Adrenal gland (tissue), 12 donors: ENCODE results near the gene RNF166. TPM values are rescaled to one million over a fixed set of nuclear protein-coding genes. Genes with fewer than 3 reads are reported as not detected.

ENCODE experiments used
- DNase-seq, 7 donors: peaks; one replicate each; pipeline ENCODE4 v3.0.0-alpha.2; 2019 to 2020
- H3K27ac ChIP-seq, 5 donors: fragments of 200-600 bp; sonication (generic) in 4 of 5; 1 replicate in 3 of 5; 2 replicates in 2 of 5; pipeline versions ENCODE4 v1.5.1 to v1.8.0; 2016 to 2020; ENCODE audit warnings: mild to moderate bottlenecking in 1 of 5
- H3K27me3 ChIP-seq: fragments of 200-600 bp; 2 replicates; pipeline ENCODE4 v1.8.0; 2021
- H3K36me3 ChIP-seq, 2 donors: fragments of 200-600 bp; replicated peaks in 1 of 2; 1 replicate in 1 of 2; 2 replicates in 1 of 2; pipeline versions ENCODE4 v1.5.1 to v1.8.0; 2018 to 2022
- H3K4me1 ChIP-seq, 2 donors: fragments of 200-600 bp; replicated peaks in 1 of 2; 1 replicate in 1 of 2; 2 replicates in 1 of 2; pipeline versions ENCODE4 v1.5.1 to v1.8.0; 2018 to 2021
- H3K4me3 ChIP-seq, 4 donors: fragments of 200-600 bp; sonication (generic) in 3 of 4; one replicate each; pipeline ENCODE4 v1.5.1; 2016 to 2018
- H3K9me3 ChIP-seq, 3 donors: fragments of 200-600 bp; sonication (generic) in 1 of 3; replicated peaks in 1 of 3; 1 replicate in 2 of 3; 2 replicates in 1 of 3; pipeline versions ENCODE4 v1.5.1 to v1.8.0; 2016 to 2021
- POLR2A ChIP-seq, 2 donors: fragments of 450-650 bp; IDR thresholded peaks; one replicate each; pipeline ENCODE4 v1.6.1; 2017; ENCODE audit warnings: antibody characterized with exemption in 2 of 2, mild to moderate bottlenecking in 2 of 2, moderate library complexity in 1 of 2
- WGBS, 4 donors: extraction: QIAGEN DNeasy Blood & Tissue Kit in 2 of 4; methylation state at CpG; one replicate each; pipeline versions ENCODE4 v1.1.5 to v1.1.7; 2013 to 2017; 5-methylcytosine and 5-hydroxymethylcytosine counted together
- intact Hi-C, 2 donors: fragments of 100-400 bp; cut with DNase I; formaldehyde crosslinking; loops; one replicate each; pipeline versions ENCODE4 v1.14.1 to v1.15.0; 2022 to 2023
- polyA plus RNA-seq, 3 donors: library from polyadenylated mRNA; stranded (reverse); fragments of 200-250 nt in 2 of 3; fragments of 350-450 nt in 1 of 3; fragmentation: Illumina TruSeq in 1 of 3; extraction: RNeasy Lipid Tissue Mini Kit (QIAGEN cat#74804) in 1 of 3; gene quantifications; one replicate each; pipeline ENCODE4 v1.2.3, GENCODE V29; 2013 to 2014
- total RNA-seq, 9 donors: library from RNA; depleted of rRNA in 4 of 9; stranded (reverse); fragments of >200 nt in 4 of 9; fragments of 120-200 nt in 1 of 9; fragmentation: NEBNext Ultra II Directional in 1 of 9; extraction: Animal tissue kit (Norgen Biotek cat#: 25700) in 1 of 9; gene quantifications; one replicate each; pipeline versions ENCODE4 v1.1.0 to v1.2.4, GENCODE V29; 2013 to 2023
- TF ChIP-seq, protein P1 (sequence below), 6 experiments: fragments of 450-650 bp in 4 of 6; fragments of 200-600 bp in 2 of 6; sonication (generic) in 1 of 6; IDR thresholded peaks; 1 replicate in 5 of 6; 2 replicates in 1 of 6; pipeline versions ENCODE4 v1.5.1 to v1.8.0; 2016 to 2021; ENCODE audit warnings: antibody characterized with exemption in 6 of 6, mild to moderate bottlenecking in 2 of 6, moderate library complexity in 1 of 6
- donor health status: healthy with polysubstance abuse.
- donor health status: Bipolar disorder and iron deficiency.
- donor health status: DM: yes; HTN: yes; CAD: no.
- donor health status: DM: no; HTN: no; CAD: no.
- donor health status: DM: no; HTN: no; CAD: no.
- donor health status: DM: yes; HTN: yes; CAD: no.

RNF166 gene
- total and polyA plus RNA-seq, 12 donors: 3.0 to 86.3 (median 28.5) TPM

GRCh38 chr16:88744577-88745521 lies 38.6 kb upstream of the RNF166 start:
- peak in 1 of 7 donors; percentile 19 for DNase-seq
- Histone ChIP-seq H3K27ac (peak overlapping the region in 1 of 5 donors; percentile 43), H3K4me1 (peaks cover 0 to 12% of the 10 kb centered on the region in 2 donors)

GRCh38 chr16:88743693-88744576 lies 37.7 kb upstream of the RNF166 start:
- Histone ChIP-seq H3K9me3 (no peaks in the 10 kb centered on the region), H3K36me3 (peaks cover 0 to 15% of the 10 kb centered on the region in 2 donors), H3K4me1 (peaks cover 0 to 12% of the 10 kb centered on the region in 2 donors), H3K27me3 (no peaks in the 10 kb centered on the region), H3K27ac (peak overlapping the region in 1 of 5 donors; percentile 43), H3K4me3 (no peak overlapping the region)
- peak; percentile 71 to 88 (median 83) for DNase-seq
- no peak for TF ChIP-seq POLR2A (IDR thresholded peaks at IDR 0.05)
- TF ChIP-seq, protein P1, sequence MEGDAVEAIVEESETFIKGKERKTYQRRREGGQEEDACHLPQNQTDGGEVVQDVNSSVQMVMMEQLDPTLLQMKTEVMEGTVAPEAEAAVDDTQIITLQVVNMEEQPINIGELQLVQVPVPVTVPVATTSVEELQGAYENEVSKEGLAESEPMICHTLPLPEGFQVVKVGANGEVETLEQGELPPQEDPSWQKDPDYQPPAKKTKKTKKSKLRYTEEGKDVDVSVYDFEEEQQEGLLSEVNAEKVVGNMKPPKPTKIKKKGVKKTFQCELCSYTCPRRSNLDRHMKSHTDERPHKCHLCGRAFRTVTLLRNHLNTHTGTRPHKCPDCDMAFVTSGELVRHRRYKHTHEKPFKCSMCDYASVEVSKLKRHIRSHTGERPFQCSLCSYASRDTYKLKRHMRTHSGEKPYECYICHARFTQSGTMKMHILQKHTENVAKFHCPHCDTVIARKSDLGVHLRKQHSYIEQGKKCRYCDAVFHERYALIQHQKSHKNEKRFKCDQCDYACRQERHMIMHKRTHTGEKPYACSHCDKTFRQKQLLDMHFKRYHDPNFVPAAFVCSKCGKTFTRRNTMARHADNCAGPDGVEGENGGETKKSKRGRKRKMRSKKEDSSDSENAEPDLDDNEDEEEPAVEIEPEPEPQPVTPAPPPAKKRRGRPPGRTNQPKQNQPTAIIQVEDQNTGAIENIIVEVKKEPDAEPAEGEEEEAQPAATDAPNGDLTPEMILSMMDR (IDR thresholded peaks at IDR 0.05): peak; percentile 79 to 92 (median 87)
- intact Hi-C loops: loop anchor here in 1 of 2 donors (2.0 to 5.0 kb wide), 2 partner anchors 41 to 423 kb away; partner anchors contain the start of gene PIEZO1
- 52 to 67% (median 58%) methylated on average over 6 to 32 of the region's 32 CpGs for WGBS, 4 donors

More at GRCh38 chr16:88744577-88745521, 38.6 kb upstream of the RNF166 start:
- H3K9me3 ChIP-seq: no peaks in the 10 kb centered on the region
- peaks cover 0 to 14% of the 10 kb centered on the region in 2 donors for H3K36me3 ChIP-seq
- intact Hi-C loops: loop anchor here in 1 of 2 donors (2.0 to 5.0 kb wide), 2 partner anchors 40 to 422 kb away; partner anchors contain the start of gene PIEZO1
- no peak overlapping the region for H3K4me3 ChIP-seq
- TF ChIP-seq POLR2A (IDR thresholded peaks at IDR 0.05): no peak
- WGBS, 4 donors: 59 to 75% (median 74%) methylated on average over 20 to 39 of the region's 39 CpGs
- no peaks in the 10 kb centered on the region for H3K27me3 ChIP-seq

DNA sequence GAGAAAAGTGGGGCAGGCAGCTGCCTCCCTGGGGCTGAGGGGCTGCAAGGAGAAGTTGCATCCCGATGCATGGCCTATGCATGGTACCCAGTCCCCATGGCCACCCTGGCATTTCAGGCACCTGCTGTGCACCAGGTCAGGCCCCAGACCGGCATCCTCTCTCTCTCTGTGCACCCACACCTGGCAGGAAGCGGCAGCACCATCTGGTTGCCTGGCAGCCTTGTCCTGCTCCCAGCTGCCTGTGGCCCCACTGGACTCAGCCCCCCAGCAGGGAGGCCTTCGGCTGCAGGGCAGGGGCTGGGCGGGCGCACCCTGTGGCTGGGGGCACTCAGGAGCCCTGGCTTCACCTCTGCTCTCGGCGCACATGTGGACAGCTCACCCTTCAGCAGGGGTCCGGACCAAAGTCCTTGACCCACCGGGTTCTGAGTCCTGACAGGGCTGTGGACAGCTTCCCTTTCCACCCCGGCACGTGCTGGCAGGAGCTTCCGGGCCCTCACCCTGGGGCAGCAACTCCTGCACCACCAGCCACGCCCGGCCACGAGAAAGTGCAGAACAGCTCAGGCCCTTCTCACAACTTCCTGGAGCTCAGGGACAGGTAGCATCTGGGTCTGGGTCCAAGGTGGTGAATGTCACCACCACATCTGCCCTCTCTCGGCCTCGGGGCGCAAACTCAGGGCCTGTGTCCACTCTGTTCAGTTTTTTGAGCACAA lies 36.8 kb upstream of the RNF166 start:
- 75 to 100% (median 86%) methylated on average over 2 to 19 of the region's 19 CpGs for WGBS, 4 donors
- Histone ChIP-seq H3K27me3 (no peaks in the 10 kb centered on the region), H3K36me3 (peaks cover 0 to 15% of the 10 kb centered on the region in 2 donors), H3K9me3 (no peaks in the 10 kb centered on the region), H3K4me3 (no peak overlapping the region), H3K27ac (no peak overlapping the region), H3K4me1 (peaks cover 0 to 12% of the 10 kb centered on the region in 2 donors)
- intact Hi-C loops: loop anchor here in 1 of 2 donors (5.0 kb wide), 1 partner anchor 424 kb away; no protein-coding TSS in a partner anchor
- TF ChIP-seq, protein P1 (IDR thresholded peaks at IDR 0.05): no peak
- no peak for TF ChIP-seq POLR2A (IDR thresholded peaks at IDR 0.05)
- DNase-seq: no peak

- H3K4me3 ChIP-seq: no peak overlapping the region
- H3K4me1 ChIP-seq: peaks cover 0 to 16% of the 10 kb centered on the region in 2 donors
- no peak overlapping the region for H3K27ac ChIP-seq
- WGBS, 4 donors: 90 to 94% (median 90%) methylated on average over 16 to 17 of the region's 17 CpGs
- H3K36me3 ChIP-seq: peaks cover 0 to 15% of the 10 kb centered on the region in 2 donors
- H3K9me3 ChIP-seq: no peaks in the 10 kb centered on the region
- TF ChIP-seq, protein P1 (IDR thresholded peaks at IDR 0.05): no peak
- TF ChIP-seq POLR2A (IDR thresholded peaks at IDR 0.05): no peak
- DNase-seq: no peak
- H3K27me3 ChIP-seq: no peaks in the 10 kb centered on the region
- intact Hi-C loops: loop anchor here (2.0 to 5.0 kb wide), 2 partner anchors 45 to 426 kb away; no protein-coding TSS in a partner anchor
Observed at GRCh38 chr16:88741368-88741767, 35.2 kb upstream of the RNF166 start.
